OCI-LY3 (cell line): ENCODE results near the gene KRI1.

Experiments
- H2AFZ ChIP-seq: fragments of 200-600, 300-600 bp; shearing (Covaris generic); 2 replicates; pipeline ENCODE4 v1.6.0; 2014; ENCODE audit warnings: antibody characterized with exemption, low read depth, low read length
- H3K27ac ChIP-seq: fragments of 200-600, 300-600 bp; sonication (generic); 2 replicates; pipeline ENCODE4 v1.5.1; 2014; ENCODE audit warnings: mild to moderate bottlenecking, low read length, moderate library complexity, mixed read lengths
- H3K27me3 ChIP-seq: fragments of 200-600, 300-600 bp; sonication (generic); 2 replicates; pipeline ENCODE4 v1.6.1; 2014; ENCODE audit warnings: low read depth, low read length, mixed read lengths
- H3K36me3 ChIP-seq: fragments of 200-600, 300-600 bp; sonication (generic); replicated peaks from 2 replicates; pipeline ENCODE3; 2014; ENCODE audit warnings: low read depth, low read length, mixed read lengths
- H3K4me1 ChIP-seq: fragments of 300-600, 200-600 bp; sonication (generic); 2 replicates; pipeline ENCODE4 v1.6.1; 2014; ENCODE audit warnings: low read length, mixed read lengths
- H3K4me2 ChIP-seq: fragments of 200-600, 300-600 bp; sonication (generic); 2 replicates; pipeline ENCODE4 v1.6.1; 2014; ENCODE audit warnings: low read length, mixed read lengths
- H3K4me3 ChIP-seq: fragments of 300-600, 200-600 bp; sonication (generic); 2 replicates; pipeline ENCODE4 v1.5.1; 2014; ENCODE audit warnings: antibody characterized with exemption, mild to moderate bottlenecking, low read length, moderate library complexity
- H3K79me2 ChIP-seq: fragments of 300-600, 200-600 bp; shearing (Covaris generic); 2 replicates; pipeline ENCODE4 v1.6.1; 2014; ENCODE audit warnings: mild to moderate bottlenecking, low read length, mixed read lengths
- H3K9ac ChIP-seq: fragments of 300-600, 200-600 bp; shearing (Covaris generic); 2 replicates; pipeline ENCODE4 v1.6.0; 2014; ENCODE audit warnings: mild to moderate bottlenecking, low read length, moderate library complexity
- H3K9me3 ChIP-seq: fragments of 200-600, 300-600 bp; shearing (Covaris generic); 2 replicates; pipeline ENCODE4 v1.6.1; 2014; ENCODE audit warnings: low read length, mixed read lengths; ENCODE audit not compliant: insufficient read depth
- H4K20me1 ChIP-seq: fragments of 200-600, 300-600 bp; sonication (generic); 2 replicates; pipeline ENCODE4 v1.6.1; 2016; ENCODE audit warnings: low read length, mixed read lengths; ENCODE audit not compliant: insufficient read depth
- EZH2phosphoT487 ChIP-seq: fragments of 200-600 bp; shearing (Covaris generic); IDR thresholded peaks from 2 replicates; pipeline ENCODE4 v1.6.1; 2018; ENCODE audit warnings: antibody characterized with exemption, mixed run types, low read depth
- TF ChIP-seq, protein P1 (sequence below): fragments of 200-600, 300-600 bp; sonication (generic); IDR thresholded peaks from 2 replicates; pipeline ENCODE4 v1.5.1; 2014; ENCODE audit warnings: antibody characterized with exemption, low read length, low read depth

KRI1 gene

DNA sequence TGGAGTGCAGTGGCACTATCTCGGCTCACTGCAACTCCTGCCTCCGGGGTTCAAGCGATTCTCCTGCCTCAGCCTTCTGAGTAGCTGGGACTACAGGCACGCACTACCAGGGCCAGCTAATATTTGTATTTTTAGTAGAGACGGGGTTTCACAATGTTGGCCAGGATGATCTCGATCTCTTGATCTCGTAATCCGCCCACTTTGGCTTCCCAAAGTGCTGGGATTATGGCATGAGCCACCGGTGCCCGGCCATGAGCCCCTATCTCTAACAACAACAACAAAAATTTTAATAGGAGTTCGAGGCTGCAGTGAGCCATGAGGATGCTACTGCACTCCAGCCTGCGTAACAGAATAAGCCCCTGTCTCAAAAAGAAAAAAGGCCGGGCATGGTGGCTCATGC lies 16.3 kb upstream of the KRI1 start:
- peaks cover 10% of the 10 kb centered on the region; the same call in 1 of the 2 replicates for H3K27me3 ChIP-seq
- H3K9ac ChIP-seq: no peak overlapping the region
- H3K27ac ChIP-seq: no peak overlapping the region
- H3K4me1 ChIP-seq: no peaks in the 10 kb centered on the region; the same call in 1 of the 2 replicates
- no peak overlapping the region for H3K4me2 ChIP-seq
- H3K36me3 ChIP-seq: no peaks in the 10 kb centered on the region
- no peaks in the 10 kb centered on the region for H3K9me3 ChIP-seq
- TF ChIP-seq, protein P1, sequence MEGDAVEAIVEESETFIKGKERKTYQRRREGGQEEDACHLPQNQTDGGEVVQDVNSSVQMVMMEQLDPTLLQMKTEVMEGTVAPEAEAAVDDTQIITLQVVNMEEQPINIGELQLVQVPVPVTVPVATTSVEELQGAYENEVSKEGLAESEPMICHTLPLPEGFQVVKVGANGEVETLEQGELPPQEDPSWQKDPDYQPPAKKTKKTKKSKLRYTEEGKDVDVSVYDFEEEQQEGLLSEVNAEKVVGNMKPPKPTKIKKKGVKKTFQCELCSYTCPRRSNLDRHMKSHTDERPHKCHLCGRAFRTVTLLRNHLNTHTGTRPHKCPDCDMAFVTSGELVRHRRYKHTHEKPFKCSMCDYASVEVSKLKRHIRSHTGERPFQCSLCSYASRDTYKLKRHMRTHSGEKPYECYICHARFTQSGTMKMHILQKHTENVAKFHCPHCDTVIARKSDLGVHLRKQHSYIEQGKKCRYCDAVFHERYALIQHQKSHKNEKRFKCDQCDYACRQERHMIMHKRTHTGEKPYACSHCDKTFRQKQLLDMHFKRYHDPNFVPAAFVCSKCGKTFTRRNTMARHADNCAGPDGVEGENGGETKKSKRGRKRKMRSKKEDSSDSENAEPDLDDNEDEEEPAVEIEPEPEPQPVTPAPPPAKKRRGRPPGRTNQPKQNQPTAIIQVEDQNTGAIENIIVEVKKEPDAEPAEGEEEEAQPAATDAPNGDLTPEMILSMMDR: no peak
- TF ChIP-seq EZH2phosphoT487: no peak
- H3K4me3 ChIP-seq: no peak overlapping the region
- no peak overlapping the region for H2AFZ ChIP-seq
- no peaks in the 10 kb centered on the region for H4K20me1 ChIP-seq
- H3K79me2 ChIP-seq: no peaks in the 10 kb centered on the region

DNA sequence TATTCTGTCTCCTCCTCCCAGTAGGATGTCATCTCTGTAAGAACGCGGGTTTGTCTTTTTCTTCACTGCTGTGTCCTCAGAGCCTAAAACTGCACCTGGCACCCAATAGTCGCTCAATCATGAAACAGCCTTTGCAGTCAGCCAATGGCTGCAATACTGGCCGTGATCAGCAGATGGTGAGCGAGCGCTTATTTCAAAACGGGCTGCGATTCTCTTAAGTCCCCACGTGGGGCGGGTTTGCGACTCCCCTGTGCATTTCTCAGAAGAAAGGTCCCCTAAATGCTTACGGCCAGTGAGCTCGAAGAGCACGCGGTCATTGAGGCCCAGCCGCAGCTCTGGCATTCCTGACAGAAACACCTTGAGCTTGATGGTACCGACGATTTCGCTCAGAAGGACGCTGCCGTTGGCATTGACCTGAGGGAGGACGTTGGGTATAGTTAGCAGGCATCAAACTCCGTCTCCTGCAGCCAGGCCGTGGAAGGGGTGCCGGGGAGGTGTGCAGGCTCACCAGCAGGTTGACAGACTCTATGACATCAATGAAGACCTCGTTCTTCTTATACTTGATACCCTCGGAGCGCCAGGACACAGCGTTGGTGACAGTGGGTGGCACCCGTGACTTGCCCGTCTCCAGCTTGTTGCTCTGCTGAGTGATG lies 15.3 kb upstream of the KRI1 start:
- no peaks in the 10 kb centered on the region for H3K79me2 ChIP-seq
- peak overlapping the region; percentile 84 for H3K4me2 ChIP-seq
- peak overlapping the region; percentile 76 for H2AFZ ChIP-seq
- no peaks in the 10 kb centered on the region for H3K9me3 ChIP-seq
- H3K4me3 ChIP-seq: peak overlapping the region; percentile 69
- no peak overlapping the region for H3K27ac ChIP-seq
- peak overlapping the region; percentile 7; the same call in 1 of the 2 replicates for H3K9ac ChIP-seq
- no peaks in the 10 kb centered on the region; the same call in 1 of the 2 replicates for H3K4me1 ChIP-seq
- no peaks in the 10 kb centered on the region for H3K36me3 ChIP-seq
- no peak for TF ChIP-seq EZH2phosphoT487
- TF ChIP-seq, protein P1: peak; percentile 99
- H3K27me3 ChIP-seq: peaks cover 10% of the 10 kb centered on the region; the same call in 1 of the 2 replicates
- H4K20me1 ChIP-seq: no peaks in the 10 kb centered on the region

DNA sequence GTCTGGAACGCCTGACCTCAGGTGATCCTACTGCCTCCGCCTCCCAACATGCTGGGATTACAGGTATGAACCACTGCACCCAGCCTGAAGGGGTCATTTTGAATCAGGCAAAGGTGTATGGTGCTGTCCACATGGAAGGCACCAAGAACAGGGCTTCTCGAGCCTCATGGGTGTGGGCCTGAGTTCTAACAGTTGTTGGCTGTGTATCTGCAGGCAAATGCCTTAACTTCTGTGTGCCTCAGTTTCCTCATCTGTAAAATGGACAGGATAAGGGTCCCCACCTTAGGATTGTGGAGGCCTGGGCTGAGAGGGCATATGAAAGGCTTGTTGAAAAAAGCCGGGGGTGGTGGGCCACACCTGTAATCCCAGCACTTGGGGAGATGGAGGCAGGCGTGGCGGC lies 12.1 kb upstream of the KRI1 start:
- Histone ChIP-seq H4K20me1 (no peaks in the 10 kb centered on the region), H3K36me3 (no peaks in the 10 kb centered on the region), H3K9ac (no peak overlapping the region), H3K4me1 (no peaks in the 10 kb centered on the region; the same call in 1 of the 2 replicates), H3K79me2 (no peaks in the 10 kb centered on the region), H3K4me3 (no peak overlapping the region), H3K4me2 (no peak overlapping the region), H3K27ac (no peak overlapping the region), H3K27me3 (0 out of 2 replicates have a peak, but pooled peaks cover 1% of the 10 kb centered on the region), H3K9me3 (no peaks in the 10 kb centered on the region), H2AFZ (no peak overlapping the region)
- TF ChIP-seq EZH2phosphoT487: no peak
- TF ChIP-seq, protein P1: no peak

- Histone ChIP-seq H3K36me3 (no peaks in the 10 kb centered on the region), H3K9ac (no peak overlapping the region), H3K27ac (no peak overlapping the region), H3K9me3 (no peaks in the 10 kb centered on the region), H3K27me3 (no peaks in the 10 kb centered on the region), H3K4me2 (no peak overlapping the region), H4K20me1 (no peaks in the 10 kb centered on the region), H3K4me3 (no peak overlapping the region), H3K79me2 (no peaks in the 10 kb centered on the region), H2AFZ (no peak overlapping the region), H3K4me1 (no peaks in the 10 kb centered on the region)
- TF ChIP-seq, protein P1: no peak
These were observed 9.4 kb upstream of the KRI1 start for GRCh38 chr19:10575011-10575716.
